SU-DHL-6 (cell line): ENCODE data around the gene CCDC120.
A peak's percentile ranks its signal among the peaks of the same experiment; 100 is the strongest.

Source experiments
- H2AFZ ChIP-seq: fragments of 200-600 bp; sonication (generic); 2 replicates; pipeline ENCODE4 v1.6.1; 2014; ENCODE audit warnings: low read depth, mild to moderate bottlenecking, moderate library complexity, mixed read lengths, antibody characterized with exemption, low read length; ENCODE audit not compliant: severe bottlenecking
- H3F3A ChIP-seq: fragments of 200-600 bp; shearing (Covaris generic); 2 replicates; pipeline ENCODE4 v1.6.0; 2016; ENCODE audit warnings: antibody characterized with exemption, mild to moderate bottlenecking; ENCODE audit not compliant: insufficient read depth
- H3K27ac ChIP-seq: fragments of 200-600 bp; sonication (generic); 2 replicates; pipeline ENCODE4 v1.5.1; 2016; ENCODE audit warnings: low read depth, mild to moderate bottlenecking, low read length, moderate library complexity, mixed read lengths
- H3K27me3 ChIP-seq: fragments of 200-600 bp; sonication (generic), shearing (Covaris generic); 2 replicates; pipeline ENCODE4 v1.6.0; 2014; ENCODE audit warnings: mild to moderate bottlenecking, low read length
- H3K36me3 ChIP-seq: fragments of 200-600 bp; sonication (generic); 2 replicates; pipeline ENCODE4 v1.6.1; 2014; ENCODE audit warnings: mild to moderate bottlenecking, low read length, mixed read lengths
- H3K4me2 ChIP-seq: fragments of 300-600, 200-600 bp; shearing (Covaris generic), sonication (generic); 2 replicates; pipeline ENCODE4 v1.6.0; 2014; ENCODE audit warnings: low read length, low read depth, mild to moderate bottlenecking; ENCODE audit not compliant: poor library complexity, severe bottlenecking
- H3K4me3 ChIP-seq: fragments of 200-600 bp; sonication (generic); 2 replicates; pipeline ENCODE4 v1.5.1; 2014; ENCODE audit warnings: antibody characterized with exemption, low read length, mild to moderate bottlenecking, mixed read lengths; ENCODE audit not compliant: insufficient read depth, poor library complexity, severe bottlenecking
- H3K79me2 ChIP-seq: fragments of 200-600 bp; sonication (generic); 2 replicates; pipeline ENCODE4 v1.6.1; 2014; ENCODE audit warnings: mild to moderate bottlenecking, low read length, moderate library complexity; ENCODE audit not compliant: insufficient read depth
- H3K9ac ChIP-seq: fragments of 200-600 bp; sonication (generic); 2 replicates; pipeline ENCODE4 v1.7.0; 2014; ENCODE audit warnings: mild to moderate bottlenecking, low read length
- H3K9me2 ChIP-seq: fragments of 200-600 bp; sonication (generic); replicated peaks from 2 replicates; pipeline ENCODE4 v1.6.1; 2014; ENCODE audit warnings: low read length; ENCODE audit not compliant: insufficient read depth
- H3K9me3 ChIP-seq: fragments of 200-600 bp; sonication (generic); 2 replicates; pipeline ENCODE4 v1.6.1; 2014; ENCODE audit warnings: low read length, mixed read lengths; ENCODE audit not compliant: insufficient read depth
- H4K20me1 ChIP-seq: fragments of 200-600 bp; sonication (generic); 2 replicates; pipeline ENCODE4 v1.6.1; 2014; ENCODE audit warnings: low read depth, mild to moderate bottlenecking, antibody characterized with exemption, low read length, moderate library complexity, mixed read lengths
- CTCF ChIP-seq: fragments of 200-600 bp; sonication (generic); IDR thresholded peaks from one replicate; pipeline ENCODE4 v1.5.1; 2017; ENCODE audit warnings: antibody characterized with exemption, mild to moderate bottlenecking, low read length, moderate library complexity; ENCODE audit not compliant: insufficient read depth, poor library complexity, severe bottlenecking
- EZH2phosphoT487 ChIP-seq: fragments of 200-600 bp; sonication (generic), shearing (Covaris generic); conservative IDR thresholded peaks from 2 replicates; pipeline ENCODE4 v1.6.1; 2018; ENCODE audit warnings: mild to moderate bottlenecking, antibody characterized with exemption, low read length, moderate library complexity, mixed read lengths

Gene CCDC120

GRCh38 chrX:49053223-49054072, 5.4 kb upstream of the CCDC120 start:
- no peaks in the 10 kb centered on the region for H3K79me2 ChIP-seq
- no peaks in the 10 kb centered on the region for H3F3A ChIP-seq
- TF ChIP-seq EZH2phosphoT487 (no peak), CTCF (no peak)
- H4K20me1 ChIP-seq, result no peaks in the 10 kb centered on the region
- peak overlapping the region; percentile 52 for H3K4me3 ChIP-seq
- H3K9me2 ChIP-seq, result no peaks in the 10 kb centered on the region
- peak overlapping the region; percentile 52 for H2AFZ ChIP-seq
- no peaks in the 10 kb centered on the region for H3K9me3 ChIP-seq
- H3K36me3 ChIP-seq, result no peaks in the 10 kb centered on the region
- 0 out of 2 replicates have a peak overlapping the region, but pooled peaks have one; percentile 37 for H3K27ac ChIP-seq
- H3K27me3 ChIP-seq, result no peaks in the 10 kb centered on the region
- peak overlapping the region; percentile 62 for H3K4me2 ChIP-seq
- peak overlapping the region; percentile 78 for H3K9ac ChIP-seq

- TF ChIP-seq EZH2phosphoT487 (no peak), CTCF (no peak)
- H3K4me2 ChIP-seq, result peak overlapping the region; percentile 62
- no peaks in the 10 kb centered on the region for H4K20me1 ChIP-seq
- no peaks in the 10 kb centered on the region for H3K9me3 ChIP-seq
- no peaks in the 10 kb centered on the region for H3K27me3 ChIP-seq
- no peak overlapping the region for H3K27ac ChIP-seq
- H3K9ac ChIP-seq, result peak overlapping the region; percentile 78
- no peaks in the 10 kb centered on the region for H3K9me2 ChIP-seq
- H2AFZ ChIP-seq, result peak overlapping the region; percentile 52
- no peaks in the 10 kb centered on the region for H3F3A ChIP-seq
- H3K4me3 ChIP-seq, result peak overlapping the region; percentile 52
- no peaks in the 10 kb centered on the region for H3K36me3 ChIP-seq
- no peaks in the 10 kb centered on the region for H3K79me2 ChIP-seq
Observed at GRCh38 chrX:49054073-49054762, 4.6 kb upstream of the CCDC120 start.

- Histone ChIP-seq H2AFZ (no peak overlapping the region), H3K9me2 (no peaks in the 10 kb centered on the region), H3K27me3 (no peaks in the 10 kb centered on the region), H3K4me3 (no peak overlapping the region), H3K9me3 (no peaks in the 10 kb centered on the region), H4K20me1 (no peaks in the 10 kb centered on the region), H3F3A (no peaks in the 10 kb centered on the region), H3K79me2 (no peaks in the 10 kb centered on the region), H3K27ac (no peak overlapping the region), H3K4me2 (no peak overlapping the region), H3K9ac (no peak overlapping the region), H3K36me3 (no peaks in the 10 kb centered on the region)
- TF ChIP-seq CTCF, result no peak
- no peak for TF ChIP-seq EZH2phosphoT487
Observed at GRCh38 chrX:49059201-49059600, 402 bp downstream of the CCDC120 start.
